ENCODE results near the gene DESI2. TPM values are rescaled to one million over a fixed set of nuclear protein-coding genes. Genes with fewer than 3 reads are reported as not detected.

The DESI2 gene
- total and polyA plus RNA-seq, 2 donors (not counting 1 experiment from before 2014, with no cell fraction given) = 40.2 to 47.2 TPM

DNA sequence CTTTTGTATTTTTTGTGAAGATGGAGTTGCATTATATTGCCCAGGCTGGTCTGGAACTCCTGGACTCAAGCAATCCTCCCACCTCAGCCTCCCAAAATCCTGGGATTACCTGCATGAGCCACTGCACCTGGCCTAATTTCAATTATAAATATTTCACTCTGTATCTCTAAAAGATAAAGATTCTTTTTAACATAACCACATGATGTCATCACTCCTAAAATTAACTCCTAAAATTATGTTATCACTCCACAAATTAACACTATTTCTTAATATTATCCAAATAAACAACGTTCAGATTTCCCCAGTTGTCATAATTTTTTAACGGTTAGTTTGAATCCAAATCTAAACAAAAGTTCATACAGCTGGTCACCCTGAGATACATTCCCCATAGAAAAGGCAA, 43.0 kb downstream of the DESI2 start:
- Histone ChIP-seq H4K20me1 (ENCODE audit: control insufficient read depth, extremely low read depth, insufficient read depth, low read length) (no peaks in the 10 kb centered on the region), H3K4me1 (ENCODE audit: control insufficient read depth, extremely low read depth, insufficient read depth, low read length) (no peaks in the 10 kb centered on the region), H3K27me3 (ENCODE audit: control insufficient read depth, insufficient read depth, low read length) (no peaks in the 10 kb centered on the region), H3K27ac (ENCODE audit: insufficient read depth, low read length) (no peak overlapping the region), H3K36me3 (ENCODE audit: control insufficient read depth, insufficient read depth, low read length) (no peaks in the 10 kb centered on the region), H3K4me2 (ENCODE audit: extremely low read depth, insufficient read depth, low read length) (no peak overlapping the region), H3K79me2 (ENCODE audit: control insufficient read depth, insufficient read depth, low read length) (no peaks in the 10 kb centered on the region), H3K9ac (ENCODE audit: insufficient read depth, low read length) (no peak overlapping the region), H3K9me3 (ENCODE audit: control insufficient read depth, insufficient read depth, low read depth, low read length) (no peaks in the 10 kb centered on the region), H2AFZ (ENCODE audit: low read length) (no peak overlapping the region), H3K4me3 (replicated peaks in 1 of 4; ENCODE audit: control extremely low read depth in 1 of 4, insufficient read depth in 1 of 4, low read depth in 3 of 4, low read length in 4 of 4) (no peak overlapping the region)
- DNase-seq (ENCODE audit: low read depth in 2 of 2) = no peak
- TF ChIP-seq EZH2 (IDR thresholded peaks at IDR 0.05; ENCODE audit: low read length, missing control alignments) = no peak
- TF ChIP-seq, protein P1, sequence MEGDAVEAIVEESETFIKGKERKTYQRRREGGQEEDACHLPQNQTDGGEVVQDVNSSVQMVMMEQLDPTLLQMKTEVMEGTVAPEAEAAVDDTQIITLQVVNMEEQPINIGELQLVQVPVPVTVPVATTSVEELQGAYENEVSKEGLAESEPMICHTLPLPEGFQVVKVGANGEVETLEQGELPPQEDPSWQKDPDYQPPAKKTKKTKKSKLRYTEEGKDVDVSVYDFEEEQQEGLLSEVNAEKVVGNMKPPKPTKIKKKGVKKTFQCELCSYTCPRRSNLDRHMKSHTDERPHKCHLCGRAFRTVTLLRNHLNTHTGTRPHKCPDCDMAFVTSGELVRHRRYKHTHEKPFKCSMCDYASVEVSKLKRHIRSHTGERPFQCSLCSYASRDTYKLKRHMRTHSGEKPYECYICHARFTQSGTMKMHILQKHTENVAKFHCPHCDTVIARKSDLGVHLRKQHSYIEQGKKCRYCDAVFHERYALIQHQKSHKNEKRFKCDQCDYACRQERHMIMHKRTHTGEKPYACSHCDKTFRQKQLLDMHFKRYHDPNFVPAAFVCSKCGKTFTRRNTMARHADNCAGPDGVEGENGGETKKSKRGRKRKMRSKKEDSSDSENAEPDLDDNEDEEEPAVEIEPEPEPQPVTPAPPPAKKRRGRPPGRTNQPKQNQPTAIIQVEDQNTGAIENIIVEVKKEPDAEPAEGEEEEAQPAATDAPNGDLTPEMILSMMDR (conservative IDR thresholded peaks at IDR 0.05 in 1 of 2, IDR thresholded peaks at IDR 0.05 in 1 of 2; ENCODE audit: low read depth in 1 of 2, low read length in 2 of 2) = no peak

DNA sequence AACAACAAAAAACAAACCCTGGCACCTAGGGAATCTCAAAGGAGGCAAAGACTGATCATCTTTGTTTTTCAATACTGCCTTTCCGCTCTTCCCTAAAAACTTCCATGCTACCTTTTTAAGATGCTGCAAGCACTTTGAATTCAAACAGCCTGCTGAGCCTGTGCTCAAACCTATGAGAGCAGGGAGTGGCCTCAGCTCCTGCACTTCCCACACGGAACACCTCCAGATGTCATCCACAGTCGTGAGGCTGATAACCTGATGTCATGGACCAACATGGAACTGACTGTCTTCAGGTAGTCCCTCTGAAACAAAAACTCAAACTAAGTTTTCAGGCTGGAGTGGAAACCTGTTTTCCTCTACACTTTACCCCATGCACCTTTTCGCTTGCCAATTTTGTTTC, 46.8 kb downstream of the DESI2 start:
- TF ChIP-seq EZH2 (IDR thresholded peaks at IDR 0.05; ENCODE audit: low read length, missing control alignments) = no peak
- TF ChIP-seq, protein P1 (conservative IDR thresholded peaks at IDR 0.05 in 1 of 2, IDR thresholded peaks at IDR 0.05 in 1 of 2; ENCODE audit: low read depth in 1 of 2, low read length in 2 of 2) = no peak
- H3K27me3 ChIP-seq (ENCODE audit: control insufficient read depth, insufficient read depth, low read length) = no peaks in the 10 kb centered on the region
- H3K79me2 ChIP-seq (ENCODE audit: control insufficient read depth, insufficient read depth, low read length) = no peaks in the 10 kb centered on the region
- no peak overlapping the region for H3K9ac ChIP-seq (ENCODE audit: insufficient read depth, low read length)
- no peak for DNase-seq (ENCODE audit: low read depth in 2 of 2)
- no peaks in the 10 kb centered on the region for H3K9me3 ChIP-seq (ENCODE audit: control insufficient read depth, insufficient read depth, low read depth, low read length)
- H2AFZ ChIP-seq (ENCODE audit: low read length) = no peak overlapping the region
- no peak overlapping the region for H3K4me3 ChIP-seq (replicated peaks in 1 of 4; ENCODE audit: control extremely low read depth in 1 of 4, insufficient read depth in 1 of 4, low read depth in 3 of 4, low read length in 4 of 4)
- no peaks in the 10 kb centered on the region for H3K36me3 ChIP-seq (ENCODE audit: control insufficient read depth, insufficient read depth, low read length)
- H3K4me1 ChIP-seq (ENCODE audit: control insufficient read depth, extremely low read depth, insufficient read depth, low read length) = no peaks in the 10 kb centered on the region
- no peak overlapping the region for H3K27ac ChIP-seq (ENCODE audit: insufficient read depth, low read length)
- no peaks in the 10 kb centered on the region for H4K20me1 ChIP-seq (ENCODE audit: control insufficient read depth, extremely low read depth, insufficient read depth, low read length)
- H3K4me2 ChIP-seq (ENCODE audit: extremely low read depth, insufficient read depth, low read length) = no peak overlapping the region

DNA sequence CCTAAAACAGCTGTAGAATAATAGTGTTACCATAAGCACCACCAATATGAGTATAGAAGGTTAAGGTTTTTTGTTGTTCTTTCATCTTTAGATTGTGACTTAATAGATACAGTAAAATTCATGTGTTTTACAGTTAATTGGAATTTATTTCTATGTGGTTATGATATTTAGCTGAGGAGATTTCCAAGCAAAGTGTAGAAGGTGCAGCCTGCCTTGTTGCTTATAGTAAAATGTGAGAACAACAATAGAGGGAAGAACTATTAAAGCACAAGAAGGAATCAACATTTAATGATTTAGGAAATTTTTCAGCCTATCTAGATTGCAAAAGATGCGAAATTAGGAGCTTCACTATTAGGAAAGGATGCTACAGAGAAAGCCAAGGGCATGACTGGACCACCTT, 47.9 kb downstream of the DESI2 start:
- TF ChIP-seq, protein P1 (conservative IDR thresholded peaks at IDR 0.05 in 1 of 2, IDR thresholded peaks at IDR 0.05 in 1 of 2; ENCODE audit: low read depth in 1 of 2, low read length in 2 of 2) = no peak
- TF ChIP-seq EZH2 (IDR thresholded peaks at IDR 0.05; ENCODE audit: low read length, missing control alignments) = no peak
- H3K9ac ChIP-seq (ENCODE audit: insufficient read depth, low read length) = no peak overlapping the region
- H3K36me3 ChIP-seq (ENCODE audit: control insufficient read depth, insufficient read depth, low read length) = no peaks in the 10 kb centered on the region
- no peaks in the 10 kb centered on the region for H4K20me1 ChIP-seq (ENCODE audit: control insufficient read depth, extremely low read depth, insufficient read depth, low read length)
- no peak for DNase-seq (ENCODE audit: low read depth in 2 of 2)
- H3K9me3 ChIP-seq (ENCODE audit: control insufficient read depth, insufficient read depth, low read depth, low read length) = no peaks in the 10 kb centered on the region
- H3K4me2 ChIP-seq (ENCODE audit: extremely low read depth, insufficient read depth, low read length) = no peak overlapping the region
- no peaks in the 10 kb centered on the region for H3K79me2 ChIP-seq (ENCODE audit: control insufficient read depth, insufficient read depth, low read length)
- no peaks in the 10 kb centered on the region for H3K27me3 ChIP-seq (ENCODE audit: control insufficient read depth, insufficient read depth, low read length)
- no peaks in the 10 kb centered on the region for H3K4me1 ChIP-seq (ENCODE audit: control insufficient read depth, extremely low read depth, insufficient read depth, low read length)
- no peak overlapping the region for H3K4me3 ChIP-seq (replicated peaks in 1 of 4; ENCODE audit: control extremely low read depth in 1 of 4, insufficient read depth in 1 of 4, low read depth in 3 of 4, low read length in 4 of 4)
- no peak overlapping the region for H2AFZ ChIP-seq (ENCODE audit: low read length)
- no peak overlapping the region for H3K27ac ChIP-seq (ENCODE audit: insufficient read depth, low read length)

Measured in fibroblast of lung (primary cell).